ENCODE results near the gene RGL1.

The RGL1 gene

DNA sequence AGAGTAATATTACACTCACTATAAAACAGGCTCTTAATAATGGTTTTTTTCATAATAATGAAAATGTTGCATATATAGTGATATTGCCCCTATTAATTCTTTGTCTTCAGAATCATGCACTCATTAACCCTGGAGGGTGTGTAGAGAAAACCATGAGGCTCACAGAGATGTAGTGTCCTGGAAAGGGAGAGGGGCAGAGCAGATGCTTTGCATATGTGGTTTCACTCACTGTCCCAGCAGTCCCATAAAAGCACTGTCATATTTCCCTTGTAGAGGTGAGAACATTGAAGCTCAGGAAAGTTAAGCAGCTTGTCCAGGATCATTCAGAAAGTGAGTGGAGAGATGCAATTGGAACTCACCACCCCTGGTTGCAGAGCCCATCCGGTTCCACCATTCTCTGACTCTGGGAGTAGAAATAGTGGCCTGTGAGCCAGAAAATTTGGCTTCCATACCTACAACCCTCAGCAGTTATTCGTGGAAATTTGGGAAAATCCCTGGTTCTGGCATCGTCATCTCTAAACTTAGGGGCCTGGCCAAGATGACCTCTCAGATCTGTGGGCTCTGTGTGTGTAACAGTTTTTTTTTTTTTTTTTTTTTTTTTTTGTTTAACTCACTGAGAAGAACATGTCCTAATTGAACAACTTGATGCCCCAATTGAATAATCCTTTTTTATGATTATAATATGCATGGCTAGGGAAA, 86.4 kb downstream of the RGL1 start:
- DNase-seq = no peak

DNA sequence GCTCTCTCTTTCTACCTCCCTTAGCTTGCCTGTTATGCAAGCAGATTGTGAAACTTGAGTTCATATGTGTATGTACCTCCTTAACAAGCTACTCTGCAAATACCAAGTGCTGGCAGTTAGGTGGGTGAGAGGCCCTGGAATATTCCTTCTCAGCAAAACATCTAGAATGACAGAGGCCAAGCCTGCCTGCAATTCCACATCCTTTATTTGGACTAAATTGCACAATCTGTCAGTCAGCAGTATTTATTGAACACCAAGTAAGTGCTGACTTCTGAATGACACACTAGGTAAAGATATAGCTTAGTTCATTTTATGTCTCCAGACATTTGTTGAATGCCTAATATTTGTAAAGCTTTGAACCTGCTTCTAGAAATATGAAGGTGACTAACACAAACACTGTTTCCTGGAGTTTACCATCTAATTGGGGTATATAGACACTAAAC, 87.5 kb downstream of the RGL1 start:
- DNase-seq = no peak

DNA sequence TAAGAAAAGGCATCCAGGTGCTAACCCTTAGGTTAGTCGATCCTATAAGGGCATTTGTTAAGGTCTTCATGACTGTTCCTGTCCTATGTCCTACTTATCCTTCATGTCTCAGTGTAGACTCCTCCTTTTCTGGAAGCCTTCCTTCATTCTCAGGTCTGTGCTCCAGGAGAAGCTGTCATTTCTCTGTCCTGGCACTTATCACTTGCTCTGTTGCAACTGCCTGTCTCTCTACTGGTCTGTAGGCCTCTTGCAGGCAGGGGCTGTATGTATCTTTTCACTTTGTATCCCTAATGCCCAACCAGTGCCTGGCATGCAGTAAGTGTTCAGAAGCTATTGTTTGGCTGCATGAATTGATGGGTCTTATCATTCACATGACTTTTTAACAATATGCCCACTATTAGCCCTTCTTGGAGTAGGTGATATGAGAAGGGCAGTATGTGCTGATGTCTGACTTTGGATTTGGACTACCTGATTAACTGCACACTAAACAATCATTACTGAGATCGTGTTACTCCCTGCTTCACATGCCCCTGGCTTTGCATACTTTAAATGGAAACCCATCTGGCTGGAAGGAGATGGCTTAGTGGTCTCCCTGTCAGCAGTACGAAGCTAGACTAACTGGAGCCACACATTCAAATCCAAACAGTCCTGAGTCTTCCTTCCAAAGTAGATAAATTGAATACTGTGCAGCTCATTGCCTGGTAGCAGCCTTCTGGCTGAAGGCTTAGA, 88.8 kb downstream of the RGL1 start:
- peak; percentile 37 for DNase-seq

DNA sequence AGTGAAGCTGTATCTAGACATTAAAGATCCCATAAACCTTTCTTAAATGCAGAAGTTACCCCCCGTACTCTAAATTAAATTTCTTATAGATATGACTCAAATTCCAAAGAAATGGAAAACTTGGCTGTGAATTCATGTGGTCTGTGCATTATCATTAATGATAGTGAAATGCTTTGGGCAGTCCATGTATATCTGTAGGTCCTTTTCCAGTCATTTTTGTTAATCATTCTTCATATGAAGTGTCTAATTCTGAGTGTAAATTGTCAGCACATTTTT, 89.3 kb downstream of the RGL1 start:
- no peak for DNase-seq

DNA sequence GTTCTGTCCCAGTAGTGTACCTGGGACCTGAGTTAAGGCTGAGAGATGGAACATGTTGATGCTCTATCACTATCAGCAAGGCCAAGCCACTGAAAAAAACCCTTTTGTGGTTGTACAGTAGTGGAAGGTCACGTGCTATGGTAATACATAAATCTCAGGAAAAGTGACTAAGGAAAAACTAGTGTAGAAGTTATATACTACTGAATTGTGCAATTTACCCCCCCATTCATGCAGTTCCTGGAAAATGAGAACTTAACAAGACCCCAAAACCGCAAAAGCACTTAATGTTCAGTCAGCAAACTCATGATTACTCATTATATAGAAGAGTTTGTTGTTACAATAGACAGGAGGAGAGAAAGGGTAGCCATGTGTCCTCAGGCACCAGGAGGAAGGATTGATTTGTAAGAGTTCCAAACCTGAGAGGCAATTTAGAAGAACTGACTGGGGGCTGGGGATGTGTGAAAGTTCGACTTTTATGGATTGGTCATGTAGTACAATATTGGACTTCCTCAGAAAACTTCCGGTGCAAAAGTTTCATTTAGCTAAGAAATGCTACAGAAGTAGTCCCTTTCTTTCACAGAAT, 91.6 kb downstream of the RGL1 start:
- no peak for DNase-seq

DNA sequence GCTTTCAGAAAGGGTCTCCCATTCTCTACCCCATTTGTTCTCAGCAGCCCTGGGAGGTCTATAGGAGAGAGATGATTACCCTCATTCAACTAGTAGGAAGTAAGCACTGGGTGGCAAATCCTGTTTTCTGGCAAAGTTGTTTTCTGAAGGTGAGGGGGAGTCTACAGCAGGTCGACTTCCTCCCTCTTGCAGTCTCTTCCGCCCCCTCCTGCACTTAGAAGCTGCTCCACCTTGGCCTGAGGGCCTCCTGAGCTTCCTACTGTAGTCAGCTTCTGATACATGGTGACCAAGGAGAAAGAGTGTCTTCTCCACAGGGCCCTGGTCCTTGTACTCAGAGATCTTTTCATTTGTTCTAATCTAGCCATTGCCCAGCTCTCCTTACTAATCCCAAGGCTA, 93.1 kb downstream of the RGL1 start:
- no peak for DNase-seq

DNA sequence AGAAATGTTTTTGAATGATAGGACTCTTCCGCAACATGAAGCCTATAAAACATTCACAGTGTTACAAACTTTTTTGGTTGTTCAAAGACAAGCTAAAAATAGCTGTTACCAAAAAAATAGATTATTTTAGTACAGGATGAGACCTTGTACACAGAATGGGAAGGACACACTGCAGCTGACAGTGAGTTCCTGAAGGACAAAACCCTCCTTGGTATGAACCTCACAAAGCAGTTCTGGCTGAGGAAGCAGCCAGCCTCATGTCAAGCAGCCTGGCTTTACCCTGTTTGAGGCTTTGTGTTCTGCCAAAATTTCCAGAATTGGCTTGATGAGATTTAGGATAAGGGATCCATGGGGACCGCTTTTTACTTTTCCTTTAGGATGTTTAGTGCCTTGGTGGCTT, 93.7 kb downstream of the RGL1 start:
- no peak for DNase-seq

DNA sequence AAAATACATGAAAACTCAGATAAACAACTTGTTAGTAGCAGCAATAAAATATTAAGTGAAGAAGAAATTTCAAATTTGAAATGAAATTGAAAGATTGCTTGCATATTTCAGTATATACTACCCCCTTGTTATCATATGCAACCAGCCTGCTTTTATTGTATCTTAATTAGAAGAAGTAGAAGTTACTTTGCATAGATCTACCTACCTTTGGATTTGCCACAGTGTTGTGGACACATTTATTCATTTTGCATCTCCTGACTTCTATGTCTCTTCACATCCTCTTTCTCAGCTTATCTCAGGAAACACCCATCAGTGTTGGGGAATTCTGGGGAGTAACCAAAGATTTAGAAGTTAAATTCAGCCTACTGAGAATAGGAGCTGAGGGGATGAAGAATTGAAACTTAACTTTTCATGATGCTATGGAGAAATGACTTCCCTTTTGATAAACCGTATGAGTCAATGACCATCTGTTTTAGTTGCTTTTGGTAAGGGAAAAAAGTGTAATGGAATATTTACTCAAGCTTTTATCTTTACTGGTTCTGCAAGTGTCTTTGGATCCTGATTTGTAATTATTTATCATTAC, 96.9 kb downstream of the RGL1 start:
- DNase-seq = no peak

DNA sequence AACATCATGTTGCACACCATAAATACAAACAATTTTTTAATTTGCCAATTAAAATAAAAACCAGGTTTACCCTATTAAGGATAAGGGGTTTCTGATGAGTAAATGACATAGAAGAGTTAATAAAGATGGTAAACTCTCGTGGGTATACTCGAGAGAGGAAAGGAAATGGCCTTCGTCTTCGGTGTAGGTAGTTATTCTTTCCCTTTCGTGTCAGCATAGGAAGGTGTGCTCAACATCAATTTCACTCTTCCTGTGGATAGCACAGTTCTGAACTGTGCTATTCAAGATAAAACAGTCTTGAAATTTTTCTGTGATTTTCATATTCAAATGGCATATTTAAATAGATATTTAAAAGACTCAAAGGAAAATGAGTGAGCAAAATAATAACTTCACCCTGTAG, 98.2 kb downstream of the RGL1 start:
- no peak for DNase-seq

DNA sequence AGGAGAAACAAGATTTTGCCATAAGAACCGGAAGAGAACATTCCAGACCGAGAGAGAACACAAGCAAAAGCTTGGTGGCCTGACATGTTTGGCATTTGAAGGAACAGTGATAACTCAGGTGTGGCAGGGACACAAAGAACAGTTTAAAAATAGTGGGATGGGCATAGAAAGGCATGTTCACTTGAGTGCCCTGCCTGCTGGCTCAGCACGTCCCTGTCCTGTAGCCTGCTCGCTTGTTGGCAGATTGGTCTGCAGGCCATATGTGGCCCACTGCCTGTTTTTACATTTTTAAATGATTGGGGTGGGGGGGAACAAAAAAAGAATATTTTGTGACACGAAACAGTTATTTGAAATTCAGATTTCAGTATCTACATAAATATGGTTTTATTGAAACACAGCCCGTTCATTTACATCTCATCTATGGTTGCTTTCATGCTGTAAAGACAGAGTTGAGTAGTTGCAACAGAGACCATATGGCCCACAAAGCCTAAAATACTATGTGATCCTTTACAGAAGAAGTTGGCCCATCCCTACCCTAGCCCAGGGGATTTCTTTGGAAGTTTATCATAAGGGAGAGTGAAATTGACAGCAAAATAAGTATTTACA, 100.7 kb downstream of the RGL1 start:
- no peak for DNase-seq

DNA sequence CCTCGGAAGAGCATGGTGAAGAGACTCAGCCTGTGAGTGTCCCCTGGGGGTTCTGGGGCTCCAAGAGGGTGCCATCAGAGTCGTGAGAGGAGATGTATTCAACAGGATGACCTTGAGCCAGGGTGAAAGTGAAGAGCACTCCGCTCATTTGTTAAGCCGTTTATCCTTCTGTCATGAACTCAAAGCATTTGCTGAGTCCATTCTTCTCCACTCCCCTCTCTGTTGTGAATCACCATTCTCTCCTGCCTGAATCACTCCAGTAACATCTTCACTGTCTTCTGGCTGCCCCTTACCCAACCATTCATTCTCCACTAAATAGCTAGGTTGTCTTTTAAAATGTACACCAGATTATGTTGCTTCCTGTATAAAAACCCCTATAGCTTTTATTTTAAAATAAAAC, 102.2 kb downstream of the RGL1 start:
- DNase-seq = no peak

DNA sequence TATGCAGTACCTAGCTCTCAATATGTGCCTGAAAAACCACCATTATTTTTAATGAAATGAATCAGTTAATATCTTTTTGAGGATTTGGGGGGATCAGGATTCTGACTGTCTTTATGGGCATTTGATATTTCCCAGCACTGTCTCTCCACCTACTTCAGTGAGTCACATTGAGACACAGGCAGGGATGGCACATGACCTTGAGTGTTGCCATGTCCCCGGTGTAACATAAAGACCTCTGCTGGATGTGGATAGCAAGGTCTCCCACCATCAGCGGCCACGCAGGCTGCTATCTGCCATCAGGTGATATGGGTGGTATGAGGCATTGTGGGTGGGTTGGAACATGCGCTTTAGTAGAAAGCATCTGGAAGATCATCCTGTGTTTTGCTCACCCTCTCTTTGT, 103.2 kb downstream of the RGL1 start:
- DNase-seq = no peak

DNA sequence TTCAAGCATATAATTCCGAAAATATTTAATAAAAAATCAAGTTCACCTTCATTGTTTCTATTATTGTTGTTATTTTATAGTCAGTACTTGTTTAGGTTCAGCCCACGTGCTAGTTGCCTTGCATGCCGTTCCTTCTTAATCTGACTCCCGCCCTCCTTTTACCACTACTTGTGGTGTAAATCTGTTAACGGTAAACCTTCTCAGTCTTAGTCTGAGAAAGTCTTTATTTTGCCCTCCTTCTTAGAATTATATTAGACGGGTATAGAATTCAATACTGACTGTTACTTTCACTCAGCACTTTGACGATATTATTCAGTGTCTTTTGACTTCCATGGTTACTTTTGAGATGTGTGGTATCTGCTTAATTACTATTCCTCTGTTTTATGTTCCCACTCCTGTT, 104.8 kb downstream of the RGL1 start:
- DNase-seq = no peak

DNA sequence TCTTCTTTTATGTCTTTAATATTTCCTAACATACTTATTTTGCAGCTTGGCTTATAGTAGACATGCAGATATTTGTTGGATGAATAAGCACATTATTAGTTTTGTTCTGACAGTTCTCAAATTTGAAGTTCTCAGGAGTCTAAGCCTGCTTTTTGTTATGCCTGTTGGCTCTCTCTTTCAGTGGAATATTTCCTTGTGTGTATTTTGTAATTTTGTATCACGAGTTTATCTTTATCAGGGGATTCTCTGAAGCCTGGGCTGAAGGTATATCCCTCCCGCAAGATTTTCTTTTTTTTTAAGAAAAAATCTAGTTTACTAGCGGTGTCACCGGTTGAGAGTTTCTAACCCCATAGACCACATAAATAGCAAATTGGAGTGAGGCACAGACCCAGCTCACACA, 105.9 kb downstream of the RGL1 start:
- DNase-seq = no peak

DNA sequence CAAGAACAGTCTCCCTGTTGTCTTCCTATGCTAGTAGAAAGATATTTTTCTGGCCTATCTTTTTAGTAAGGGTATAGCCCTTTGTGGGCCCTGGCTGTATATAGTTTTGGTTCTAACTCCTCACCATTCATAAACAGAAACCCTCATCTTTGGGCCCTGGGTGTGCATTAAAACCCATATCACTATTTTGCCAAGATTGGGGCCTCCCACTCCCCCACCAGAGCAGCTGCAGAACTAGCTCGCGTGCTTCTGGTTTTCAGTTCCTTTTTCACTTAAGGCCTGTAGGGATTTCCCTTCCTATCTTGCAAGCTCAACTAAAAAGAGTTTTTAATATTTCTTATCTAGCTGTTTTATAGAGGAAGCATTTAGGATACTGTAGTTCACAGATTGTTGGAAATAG, 106.4 kb downstream of the RGL1 start:
- DNase-seq = no peak

DNA sequence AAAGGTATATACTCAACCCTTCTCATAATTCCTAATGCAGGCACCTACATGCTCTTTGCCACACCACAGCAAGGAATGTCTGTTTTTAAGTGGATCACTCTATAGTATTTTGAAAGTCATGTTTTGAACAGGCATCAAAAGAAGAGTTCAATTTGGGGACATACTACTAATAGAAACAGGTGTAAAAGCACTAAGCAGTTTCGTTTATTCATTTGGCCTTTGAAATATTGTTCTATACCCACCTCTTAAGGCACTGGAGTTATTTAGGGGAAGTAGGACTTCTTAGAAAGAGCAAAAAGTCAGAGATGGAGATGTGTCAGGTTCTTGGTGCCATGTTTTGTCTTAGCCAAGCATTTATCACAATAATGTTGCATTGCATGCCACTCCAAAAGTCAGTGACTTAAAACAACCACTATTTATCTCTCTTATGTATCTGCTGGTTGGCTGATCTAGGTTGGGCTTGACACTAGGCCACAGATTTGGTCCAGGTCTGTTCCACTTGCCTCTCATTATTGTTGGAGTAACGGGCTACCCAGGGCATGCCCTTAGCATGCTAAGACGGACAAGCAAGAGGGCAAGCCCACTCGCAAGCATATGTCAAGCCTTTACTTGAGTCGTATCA, 107.5 kb downstream of the RGL1 start:
- no peak for DNase-seq

DNA sequence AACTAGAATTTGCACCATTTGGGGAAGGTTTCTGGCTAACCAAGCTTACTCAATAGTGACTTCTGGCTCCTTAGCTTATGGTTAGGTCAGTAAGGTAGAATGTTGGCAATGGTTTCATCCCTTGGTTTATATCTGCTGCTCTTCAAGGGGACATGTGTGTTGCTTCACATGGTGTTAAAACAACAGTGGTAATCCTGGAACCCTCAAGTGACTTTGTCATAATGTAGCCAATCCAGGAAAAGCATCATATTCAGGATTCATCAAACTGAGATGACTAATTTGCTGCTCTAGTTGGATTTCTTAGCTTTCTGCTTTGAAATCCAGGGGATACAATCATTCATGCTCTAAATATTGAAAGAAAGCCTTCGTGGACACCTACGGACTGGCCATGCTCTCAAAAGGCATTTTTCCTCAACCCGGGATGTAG, 108.7 kb downstream of the RGL1 start:
- no peak for DNase-seq

DNA sequence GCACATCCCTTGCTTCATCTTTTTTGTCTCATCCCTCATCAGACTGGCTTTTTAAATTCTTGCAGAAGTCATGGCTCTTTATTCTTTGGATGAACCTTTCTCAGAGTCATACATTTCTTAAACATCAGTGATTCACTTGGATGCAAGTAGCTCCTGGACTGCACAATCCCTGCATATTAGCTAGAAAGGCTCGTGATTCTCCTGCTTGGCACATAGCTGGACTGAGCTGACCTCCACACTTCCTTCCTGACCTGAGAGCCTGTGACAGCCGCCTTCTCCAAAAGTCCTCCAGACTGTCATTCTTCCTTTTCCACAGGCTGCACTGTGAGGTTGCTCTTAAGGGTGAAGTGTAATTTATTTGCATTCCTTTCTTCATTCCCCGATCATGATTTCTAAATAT, 109.4 kb downstream of the RGL1 start:
- DNase-seq = no peak

DNA sequence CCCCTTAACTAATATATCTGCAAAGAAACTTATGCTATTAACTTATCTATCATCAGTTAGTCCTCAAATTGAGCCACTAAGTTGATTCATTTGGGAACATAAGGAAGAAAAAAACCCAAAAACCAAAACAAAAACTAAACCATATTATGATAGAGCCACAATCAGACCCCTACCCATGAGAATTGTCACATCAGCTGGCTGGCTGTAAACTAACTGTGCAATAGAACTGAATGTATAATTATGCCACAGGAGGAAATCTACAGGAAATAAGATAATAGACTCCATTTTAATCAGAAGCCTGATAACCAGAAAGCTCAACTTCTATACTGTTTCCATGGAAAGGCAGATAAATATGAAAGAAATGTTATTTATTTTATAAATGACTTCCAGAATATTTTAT, 110.0 kb downstream of the RGL1 start:
- DNase-seq = no peak

DNA sequence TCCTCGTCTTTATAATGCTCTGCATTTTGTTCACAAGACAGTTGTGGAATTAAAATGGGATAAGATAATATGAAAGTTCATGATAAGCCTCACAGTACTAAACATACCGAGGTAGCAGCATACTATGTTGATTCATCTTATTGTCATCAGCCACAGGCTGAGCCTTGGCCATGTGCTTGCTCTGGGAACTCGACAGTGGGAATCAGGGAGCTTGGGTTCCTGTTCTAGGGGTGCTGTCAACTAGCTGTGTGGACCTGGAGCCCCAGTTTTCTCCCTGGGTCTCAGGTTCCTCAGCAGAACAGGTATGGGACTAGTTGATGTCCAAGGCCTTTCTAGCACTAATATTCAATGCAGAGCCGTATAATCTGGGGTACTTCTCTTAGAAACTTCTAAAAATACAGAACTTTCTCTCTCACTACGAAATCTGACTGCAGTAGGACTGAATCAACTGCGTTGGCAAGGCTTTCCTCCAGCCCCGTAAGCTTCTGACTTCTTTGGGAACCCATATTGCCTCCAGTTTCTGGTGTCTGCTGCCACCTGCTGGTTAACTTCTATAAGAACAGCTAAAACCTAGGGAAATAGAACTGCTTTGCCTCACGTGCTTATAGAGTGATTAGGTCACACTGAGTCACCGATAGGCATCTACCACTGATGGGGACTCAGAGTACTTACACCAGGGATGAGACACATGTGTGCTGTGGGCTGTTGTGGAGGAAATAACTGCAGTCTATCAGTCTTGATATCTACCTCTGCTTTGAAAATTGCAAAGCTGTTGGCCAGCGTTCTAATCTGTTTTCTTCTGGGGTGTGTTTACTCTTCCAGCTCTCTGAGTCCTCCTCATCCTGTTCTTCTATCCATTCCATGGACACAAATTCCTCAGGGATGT, 110.9 kb downstream of the RGL1 start:
- peak; percentile 62 for DNase-seq

DNA sequence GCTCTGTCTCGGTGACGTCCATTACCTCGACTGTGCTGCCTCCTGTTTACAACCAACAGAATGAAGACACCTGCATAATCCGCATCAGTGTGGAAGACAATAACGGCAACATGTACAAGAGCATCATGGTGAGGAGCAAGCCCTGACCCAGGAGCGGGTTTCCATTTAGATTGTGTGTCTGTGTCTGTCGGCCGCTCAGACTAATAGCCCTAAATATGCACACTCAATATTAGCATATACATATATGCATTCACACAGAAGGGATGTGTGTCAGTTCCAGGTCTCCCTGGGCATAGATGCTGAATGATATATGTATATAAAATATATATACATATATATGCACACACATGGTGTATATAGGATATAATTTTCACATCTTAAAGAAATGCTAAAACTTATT, 111.7 kb downstream of the RGL1 start:
- DNase-seq = no peak

DNA sequence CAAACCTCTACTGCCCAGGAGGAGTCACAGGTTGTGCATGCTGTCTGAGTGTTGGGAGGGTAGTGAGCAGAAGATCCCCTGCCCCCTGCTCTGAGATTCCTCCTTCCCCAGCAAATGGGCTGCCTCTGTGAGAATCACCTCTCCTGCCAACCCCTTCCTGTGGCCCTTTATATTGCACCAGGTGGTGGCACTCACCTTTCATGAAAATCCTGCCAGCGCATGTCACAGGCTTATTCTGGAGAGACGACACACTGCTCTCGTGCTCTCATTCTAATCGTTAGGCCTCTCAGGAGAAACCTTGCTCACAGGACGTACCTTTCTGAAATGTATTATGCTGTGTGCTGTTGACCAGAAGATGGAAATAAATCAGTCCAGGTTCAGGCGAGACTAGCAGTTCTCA, 113.7 kb downstream of the RGL1 start:
- no peak for DNase-seq
